GM23248 (cell line): Measurements from ENCODE around the gene CCL7.

Experiments used
- EZH2 ChIP-seq: fragments of 200-600 bp; sonication (generic); IDR thresholded peaks from 2 replicates; pipeline ENCODE4 v1.6.1; 2018; ENCODE audit warnings: antibody characterized with exemption, mild to moderate bottlenecking; ENCODE audit not compliant: insufficient read depth, poor library complexity, severe bottlenecking
- EZH2phosphoT487 ChIP-seq: fragments of 200-600 bp; sonication (generic); IDR thresholded peaks from 2 replicates; pipeline ENCODE4 v1.6.1; 2018; ENCODE audit warnings: antibody characterized with exemption, moderate library complexity, mild to moderate bottlenecking, low read depth; ENCODE audit not compliant: insufficient read depth

DNA sequence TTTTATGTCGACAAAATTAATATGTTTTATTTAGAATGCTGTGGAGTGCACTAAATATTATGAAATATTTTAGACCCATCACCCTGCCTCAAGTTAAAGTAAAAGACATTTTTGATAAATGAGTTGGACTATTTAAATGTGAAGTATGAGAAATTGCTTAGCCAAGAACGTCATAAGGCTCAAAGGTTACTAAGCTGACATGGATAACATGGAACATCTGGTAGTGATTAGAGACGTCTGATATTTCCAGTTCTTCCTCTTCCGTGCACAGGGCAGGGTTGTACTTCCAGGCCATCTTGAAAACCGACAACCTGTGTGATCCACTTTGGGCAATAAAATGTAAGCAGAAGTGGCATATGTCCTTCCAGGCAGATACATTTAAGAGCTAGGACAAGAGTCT is 42.1 kb downstream of the CCL7 start:
- TF ChIP-seq EZH2 (no peak), EZH2phosphoT487 (no peak)
